Pancreas (tissue), 10 donors: ENCODE data around the gene EDAR. TPM values are rescaled to one million over a fixed set of nuclear protein-coding genes. Genes with fewer than 3 reads are reported as not detected.
A peak's percentile ranks its signal among the peaks of the same experiment; 100 is the strongest.

Experiments used
- ATAC-seq, 4 donors: fragments of 200-7000 bp; cut with Tn5 transposase; one replicate each; pipeline versions ENCODE4 v1.8.0 to v1.9.1; 2020; ENCODE audit warnings: mild to moderate bottlenecking in 4 of 4, moderate library complexity in 4 of 4
- DNase-seq, 6 donors: peaks; one replicate each; pipeline ENCODE4 v3.0.0-alpha.2; 2020
- FAIRE-seq: peaks from 2 replicates; lab custom pipeline; 2012; peaks lifted over from hg19 to GRCh38; lab: Jason Lieb, UNC
- H3K27ac ChIP-seq, 4 donors: fragments of 200-600 bp; sonication (generic); 1 replicate in 3 of 4; 2 replicates in 1 of 4; pipeline versions ENCODE4 v1.5.0 to v1.8.0; 2020
- H3K27me3 ChIP-seq, 4 donors: fragments of 200-600 bp; one replicate each; pipeline ENCODE4 v1.8.0; 2021
- H3K36me3 ChIP-seq, 3 donors: fragments of 200-600 bp; sonication (generic) in 1 of 3; one replicate each; pipeline versions ENCODE4 v1.5.0 to v1.8.0; 2020 to 2021
- H3K4me1 ChIP-seq, 3 donors: fragments of 200-600 bp; one replicate each; pipeline ENCODE4 v1.8.0; 2021
- H3K4me3 ChIP-seq, 4 donors: fragments of 200-600 bp; sonication (generic) in 2 of 4; one replicate each; pipeline versions ENCODE4 v1.5.0 to v1.8.0; 2020 to 2021
- H3K9me3 ChIP-seq, 4 donors: fragments of 200-600 bp; one replicate each; pipeline ENCODE4 v1.8.0; 2021
- CTCF ChIP-seq, 4 donors: fragments of 200-600 bp; sonication (generic) in 3 of 4; IDR thresholded peaks; one replicate each; pipeline versions ENCODE4 v1.5.0 to v1.8.0; 2021; ENCODE audit warnings: antibody characterized with exemption in 4 of 4
- WGBS, 2 donors: extraction: QIAGEN DNeasy Blood & Tissue Kit; methylation state at CpG; one replicate each; pipeline ENCODE4 v1.1.7; 2013; 5-methylcytosine and 5-hydroxymethylcytosine counted together
- intact Hi-C, 3 donors: fragments of 100-400 bp; cut with DNase I; formaldehyde crosslinking; loops; one replicate each; pipeline versions ENCODE4 v1.11.1 to v1.14.2; 2022
- polyA plus RNA-seq, 2 donors: library from polyadenylated mRNA; stranded (reverse); fragments of 200-250 nt; gene quantifications; one replicate each; pipeline ENCODE4 v1.2.3, GENCODE V29; 2013
- total RNA-seq, 6 donors: library from RNA; stranded (reverse); fragmentation: NEBNext Ultra II Directional in 4 of 6; extraction: Animal tissue kit (Norgen Biotek cat#: 25700) in 4 of 6; gene quantifications; one replicate each; pipeline versions ENCODE4 v1.2.1 to v1.2.4, GENCODE V29; 2021 to 2023
- donor health status: healthy with polysubstance abuse.
- donor health status: DM: no; HTN: no; CAD: no; lungs with moderate emphysema.
- donor health status: DM: no; HTN: no; CAD: no.
- donor health status: control.
- donor health status: control.
- donor health status: Bipolar disorder and iron deficiency.
- donor health status: DM: yes; HTN: yes; CAD: no.
- donor health status: DM: no; HTN: no; CAD: no.
- donor health status: DM: no; HTN: no; CAD: no.
- donor health status: DM: yes; HTN: yes; CAD: no.

The EDAR gene
- total and polyA plus RNA-seq, 8 donors = 0.05 to 0.41 (median 0.12) TPM

GRCh38 chr2:108919571-108920373 lies 69.2 kb downstream of the EDAR start:
- no peaks in the 10 kb centered on the region for H3K4me1 ChIP-seq
- WGBS, 2 donors = 77 to 83% methylated on average over 19 of the region's 19 CpGs
- FAIRE-seq (no peak), DNase-seq (peak in 1 of 6 donors; percentile 43), ATAC-seq (no peak)
- no peaks in the 10 kb centered on the region for H3K27me3 ChIP-seq
- H3K9me3 ChIP-seq = no peaks in the 10 kb centered on the region
- TF ChIP-seq CTCF (IDR thresholded peaks at IDR 0.05) = no peak
- no peaks in the 10 kb centered on the region for H3K36me3 ChIP-seq
- H3K4me3 ChIP-seq = no peak overlapping the region
- intact Hi-C loops = no loop called here
- no peak overlapping the region for H3K27ac ChIP-seq

- DNase-seq (no peak), ATAC-seq (no peak), FAIRE-seq (no peak)
- Histone ChIP-seq H3K9me3 (no peaks in the 10 kb centered on the region), H3K36me3 (no peaks in the 10 kb centered on the region), H3K4me3 (no peak overlapping the region), H3K4me1 (no peaks in the 10 kb centered on the region), H3K27me3 (no peaks in the 10 kb centered on the region), H3K27ac (no peak overlapping the region)
- TF ChIP-seq CTCF (IDR thresholded peaks at IDR 0.05) = no peak
- intact Hi-C loops = no loop called here
- WGBS, 2 donors = 81 to 87% methylated on average over 14 of the region's 14 CpGs
Measured at GRCh38 chr2:108918941-108919341, 70.1 kb downstream of the EDAR start.

- no peak for FAIRE-seq
- no peak for DNase-seq
Measured at GRCh38 chr2:108918156-108918874, 70.7 kb downstream of the EDAR start.

GRCh38 chr2:108917526-108917925 lies 71.5 kb downstream of the EDAR start:
- no peak for ATAC-seq
- intact Hi-C loops = no loop called here
- no peaks in the 10 kb centered on the region for H3K36me3 ChIP-seq
- H3K27ac ChIP-seq = no peak overlapping the region
- DNase-seq = no peak
- no peak for TF ChIP-seq CTCF (IDR thresholded peaks at IDR 0.05)
- no peaks in the 10 kb centered on the region for H3K27me3 ChIP-seq
- H3K4me1 ChIP-seq = no peaks in the 10 kb centered on the region
- FAIRE-seq = no peak
- 49 to 52% methylated on average over 5 of the region's 5 CpGs for WGBS, 2 donors
- no peaks in the 10 kb centered on the region for H3K9me3 ChIP-seq
- H3K4me3 ChIP-seq = no peak overlapping the region

More at GRCh38 chr2:108918156-108918874, 70.7 kb downstream of the EDAR start:
- H3K4me3 ChIP-seq = no peak overlapping the region
- no peaks in the 10 kb centered on the region for H3K9me3 ChIP-seq
- H3K27me3 ChIP-seq = no peaks in the 10 kb centered on the region
- H3K27ac ChIP-seq = no peak overlapping the region
- no peak for TF ChIP-seq CTCF (IDR thresholded peaks at IDR 0.05)
- no peaks in the 10 kb centered on the region for H3K4me1 ChIP-seq
- intact Hi-C loops = no loop called here
- ATAC-seq = no peak
- H3K36me3 ChIP-seq = no peaks in the 10 kb centered on the region
- WGBS, 2 donors = 74 to 86% methylated on average over 15 of the region's 15 CpGs
